ENCODE measurements around the gene SCYGR2.

SCYGR2 gene

GRCh38 chr2:227613272-227613660 is 14.6 kb downstream of the SCYGR2 start:
- no peak for DNase-seq

- DNase-seq: no peak
These were observed 15.6 kb downstream of the SCYGR2 start for GRCh38 chr2:227614246-227614645.

GRCh38 chr2:227614740-227615139 is 16.0 kb downstream of the SCYGR2 start, which contains the start of gene SCYGR3:
Gene SCYGR3 (minus strand): TSS chr2:227614840. CDS start chr2:227614840, 0 bp downstream.
- DNase-seq: no peak

DNA sequence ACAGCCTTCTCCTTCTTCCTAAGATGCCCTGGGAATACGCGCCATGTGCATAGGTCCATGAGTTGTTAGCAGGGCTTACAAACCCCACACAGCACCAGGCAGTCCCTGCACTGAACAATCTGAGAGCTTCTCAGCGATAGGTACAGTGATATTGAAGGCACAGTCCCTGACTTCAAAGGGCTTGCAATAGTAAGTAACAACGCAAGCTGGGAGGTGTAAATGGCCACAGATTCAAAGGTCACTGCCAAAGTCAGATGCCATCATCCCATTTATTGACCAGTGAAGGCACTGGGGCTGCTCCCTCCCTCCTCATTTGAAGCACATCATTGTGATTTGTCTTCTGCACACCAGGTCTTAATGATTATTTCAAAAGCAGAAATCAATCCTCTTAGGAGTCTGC is 16.5 kb downstream of the SCYGR2 start:
- DNase-seq: no peak

GRCh38 chr2:227615906-227616305 is 17.2 kb downstream of the SCYGR2 start:
- DNase-seq: no peak

DNA sequence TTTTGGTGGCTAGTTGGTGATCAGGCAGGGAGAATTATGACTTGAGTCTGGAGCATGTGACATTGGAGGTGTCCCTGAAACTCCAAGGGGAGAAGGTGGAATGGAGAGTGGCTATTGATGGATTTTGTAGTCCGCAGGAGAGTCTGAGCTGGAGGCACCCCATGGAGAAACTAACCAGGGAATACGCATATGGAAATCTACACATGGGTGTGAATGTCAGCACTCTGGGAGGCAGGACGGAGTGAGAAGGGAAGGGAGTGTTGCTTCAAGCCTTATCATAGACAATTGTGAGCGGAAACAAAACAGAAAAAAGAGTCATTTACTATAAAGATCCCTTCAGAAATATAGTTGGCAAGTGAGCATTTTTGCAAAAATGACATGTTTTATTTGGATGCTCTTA is 17.9 kb downstream of the SCYGR2 start:
- DNase-seq: no peak

GRCh38 chr2:227617316-227618230 is 18.9 kb downstream of the SCYGR2 start, which contains the start of gene SCYGR4:
Gene SCYGR4 (plus strand): TSS chr2:227617498. CDS start chr2:227617498, 0 bp downstream.
- DNase-seq: no peak

- no peak for DNase-seq
These were observed 24.5 kb downstream of the SCYGR2 start for GRCh38 chr2:227623226-227623625.

DNA sequence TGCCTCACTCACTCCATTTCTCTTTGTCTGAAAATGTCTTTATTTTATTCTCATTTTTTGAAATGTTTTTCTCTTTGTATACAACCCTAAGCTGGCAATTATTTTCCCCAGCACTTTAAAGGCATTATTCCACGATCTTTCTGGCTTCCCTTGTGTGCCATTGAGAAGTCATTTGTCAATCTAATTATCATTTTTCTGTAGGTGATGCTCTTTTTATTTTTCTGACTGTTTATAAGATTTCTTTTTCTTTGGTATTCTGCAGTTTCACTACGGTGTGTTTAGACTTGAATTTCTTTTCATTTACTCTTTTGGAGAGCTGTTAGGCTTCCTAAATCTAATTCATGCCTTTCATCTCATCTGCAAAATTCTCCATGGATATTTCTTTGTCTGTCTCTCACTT is 26.7 kb downstream of the SCYGR2 start:
- no peak for DNase-seq

DNA sequence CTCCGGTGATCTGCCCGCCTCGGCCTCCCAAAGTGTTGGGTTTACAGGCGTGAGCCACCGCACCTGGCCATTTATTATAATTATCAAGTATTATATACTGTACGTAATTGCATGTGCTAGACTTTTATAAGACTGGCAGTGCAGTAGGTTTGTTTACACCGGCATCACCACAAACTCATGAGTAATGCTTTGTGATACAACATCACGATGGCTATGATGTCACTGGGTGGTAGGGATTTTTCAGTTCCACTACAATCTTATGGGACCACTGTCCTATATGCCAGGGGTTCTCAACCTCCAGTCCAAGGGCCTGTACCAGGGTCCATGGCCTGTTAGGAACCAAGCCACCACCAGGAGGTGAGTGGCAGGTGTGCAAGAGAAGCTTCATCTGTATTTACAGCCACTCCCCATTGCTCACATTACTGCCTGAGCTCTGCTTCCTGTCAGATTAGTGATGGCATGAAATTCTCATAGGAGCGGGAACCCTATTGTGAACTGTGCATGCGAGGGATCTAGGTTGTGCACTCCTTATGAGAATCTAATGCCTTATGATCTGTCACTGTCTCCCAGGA is 28.0 kb downstream of the SCYGR2 start:
- no peak for DNase-seq

DNA sequence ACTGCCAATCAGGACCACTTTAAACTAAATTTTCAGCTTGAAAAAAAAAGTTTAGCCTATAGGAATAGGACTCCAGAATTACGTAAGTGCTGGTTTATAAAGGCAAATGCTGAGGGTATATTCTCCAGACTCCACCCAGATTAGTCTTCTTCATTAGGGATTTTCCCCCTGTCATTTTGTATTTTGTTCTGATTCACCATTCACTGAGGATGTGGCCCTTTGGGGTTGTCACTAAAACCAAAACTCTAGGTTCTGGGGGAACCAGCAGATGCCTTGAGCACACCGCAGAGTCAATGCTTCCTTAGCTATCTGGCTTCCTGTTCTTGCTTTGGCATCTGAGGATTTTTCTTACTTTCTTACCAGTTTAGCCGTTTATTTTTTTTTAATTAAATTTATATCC is 29.1 kb downstream of the SCYGR2 start:
- no peak for DNase-seq

GRCh38 chr2:227629435-227629834 is 30.7 kb downstream of the SCYGR2 start:
- DNase-seq: no peak

- DNase-seq: no peak
These were observed 31.6 kb downstream of the SCYGR2 start for GRCh38 chr2:227630322-227630721.

DNA sequence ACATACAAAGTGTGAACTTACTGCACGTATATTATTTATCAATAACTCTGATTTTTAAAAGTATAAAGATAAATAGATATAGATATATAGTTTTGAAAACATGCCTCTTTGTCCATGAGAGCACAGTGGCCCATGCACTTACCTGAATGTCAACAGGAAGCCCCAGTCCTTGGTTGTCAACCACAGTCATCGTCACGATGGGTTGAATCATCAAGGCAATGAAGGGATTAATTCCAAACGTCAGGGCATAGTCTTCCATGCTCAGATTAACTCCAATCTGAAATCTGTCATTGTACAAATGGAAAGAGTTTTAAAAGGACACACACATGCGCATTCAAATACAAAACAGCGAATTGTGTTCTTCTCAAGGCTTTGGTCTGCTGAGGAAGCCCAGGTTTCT is 34.1 kb downstream of the SCYGR2 start:
- DNase-seq: no peak

- DNase-seq: no peak
These were observed 35.5 kb downstream of the SCYGR2 start for GRCh38 chr2:227634201-227634600.

GRCh38 chr2:227642656-227643055 is 44.0 kb downstream of the SCYGR2 start:
- DNase-seq: no peak

DNA sequence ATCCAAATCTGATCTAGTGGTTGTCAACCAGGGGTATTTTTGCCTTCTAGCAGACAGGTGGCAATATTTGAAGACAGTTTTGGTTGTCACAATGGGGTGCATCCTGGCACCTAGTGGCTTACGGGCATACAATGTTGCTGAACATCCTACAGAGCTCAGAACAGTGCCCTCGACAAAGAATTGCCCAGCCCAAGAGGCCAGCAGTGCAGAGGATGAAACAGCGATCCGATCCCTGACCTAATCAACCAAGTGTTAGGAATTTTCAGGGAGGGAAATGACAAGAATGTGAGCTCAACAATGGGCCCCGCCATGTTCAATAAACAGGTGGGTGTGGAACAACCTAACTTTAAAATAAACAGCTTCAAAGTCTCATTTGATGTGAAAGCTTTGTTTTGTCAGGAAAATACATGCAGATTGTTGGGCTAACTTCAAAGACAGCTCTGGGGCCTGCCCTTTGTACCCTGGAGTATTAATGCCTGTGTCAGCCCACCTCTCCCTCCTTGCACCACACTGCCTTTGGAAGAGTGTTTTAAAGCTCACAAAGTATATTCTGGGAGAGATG is 45.4 kb downstream of the SCYGR2 start:
- no peak for DNase-seq
